ENCODE data around the gene SPATS2L. TPM values are rescaled to one million over a fixed set of nuclear protein-coding genes. Genes with fewer than 3 reads are reported as not detected.

The SPATS2L gene
- total RNA-seq, 1 experiment from 2014 or later: not detected

DNA sequence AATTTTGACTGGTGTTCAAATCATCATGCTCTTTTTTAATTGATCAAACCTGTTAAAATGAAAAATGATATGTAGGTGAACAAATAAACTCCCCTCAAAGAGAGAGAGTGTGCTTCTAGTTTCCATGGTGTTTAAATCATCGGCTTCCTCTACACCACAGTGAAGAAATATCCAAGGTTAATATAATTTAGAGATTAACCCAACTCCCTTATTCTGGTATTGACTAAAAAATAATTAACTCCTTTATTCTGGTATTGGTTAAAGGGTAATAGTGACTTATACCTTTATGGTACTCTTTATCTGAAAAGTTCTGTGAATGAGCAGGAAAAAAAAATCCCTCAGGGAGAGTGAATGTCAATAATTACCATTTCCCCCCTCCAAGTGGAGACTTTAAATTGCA, 93.1 kb downstream of the SPATS2L start:
- Histone ChIP-seq H3K9me3 (ENCODE audit: low read length) (no peaks in the 10 kb centered on the region), H3K27me3 (ENCODE audit: low read length) (no peaks in the 10 kb centered on the region), H4K20me1 (ENCODE audit: insufficient read depth, low read depth, low read length) (no peaks in the 10 kb centered on the region), H3K4me1 (ENCODE audit: low read length) (no peaks in the 10 kb centered on the region), H3K4me2 (ENCODE audit: low read depth, low read length, poor library complexity, severe bottlenecking) (no peak overlapping the region), H3K9me2 (replicated peaks; ENCODE audit: insufficient read depth, low read length) (no peaks in the 10 kb centered on the region), H3K27ac (ENCODE audit: low read length) (no peak overlapping the region), H3K79me2 (ENCODE audit: low read length) (no peaks in the 10 kb centered on the region), H2AFZ (ENCODE audit: low read length) (no peak overlapping the region), H3K4me3 (ENCODE audit: low read length) (no peak overlapping the region), H3K9ac (ENCODE audit: low read length) (no peak overlapping the region), H3K36me3 (ENCODE audit: insufficient read depth, low read length) (no peaks in the 10 kb centered on the region)
- no peak for DNase-seq

DNA sequence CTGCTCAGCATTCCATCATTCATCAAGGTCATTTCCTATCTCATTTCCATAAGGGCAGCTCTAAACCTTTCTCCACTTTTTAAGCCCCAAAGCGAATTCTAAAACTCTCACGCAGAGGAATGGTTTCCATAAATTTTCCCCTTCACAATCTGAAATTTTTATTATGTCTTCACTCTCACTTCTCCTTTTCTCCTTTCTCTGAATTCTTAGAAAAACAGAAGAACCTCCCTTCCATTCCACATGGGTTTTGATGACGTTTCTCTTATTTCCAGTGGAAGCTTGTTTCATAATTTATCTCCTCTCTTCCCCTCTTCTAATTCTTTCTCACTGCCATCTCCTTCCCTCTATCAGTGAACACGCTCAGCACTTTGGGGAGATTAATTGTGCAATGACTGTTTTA, 97.3 kb downstream of the SPATS2L start:
- H3K4me2 ChIP-seq (ENCODE audit: low read depth, low read length, poor library complexity, severe bottlenecking): no peak overlapping the region
- H3K79me2 ChIP-seq (ENCODE audit: low read length): no peaks in the 10 kb centered on the region

DNA sequence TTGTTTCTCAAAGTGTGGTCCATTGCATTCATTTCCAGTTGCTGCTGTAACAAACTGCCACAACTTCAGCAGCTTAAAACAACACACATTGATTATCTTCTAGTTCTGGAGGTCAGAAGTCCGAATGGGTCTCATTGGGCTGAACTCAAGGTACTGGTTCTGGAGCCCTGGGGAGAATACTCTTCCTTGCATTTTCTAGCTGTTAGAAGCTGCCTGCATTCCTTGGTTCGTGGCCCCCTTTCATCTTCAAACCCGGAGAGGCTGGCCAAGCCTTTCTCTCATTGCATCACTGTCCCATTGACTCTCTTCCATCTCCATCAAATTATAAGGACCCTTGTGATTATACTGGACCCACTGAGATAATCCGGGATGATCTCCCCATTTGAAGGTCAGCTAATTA, 98.1 kb downstream of the SPATS2L start:
- H3K4me2 ChIP-seq (ENCODE audit: low read depth, low read length, poor library complexity, severe bottlenecking): no peak overlapping the region
- no peak overlapping the region for H3K9ac ChIP-seq (ENCODE audit: low read length)
- no peak overlapping the region for H3K27ac ChIP-seq (ENCODE audit: low read length)
- no peaks in the 10 kb centered on the region for H3K27me3 ChIP-seq (ENCODE audit: low read length)
- no peak overlapping the region for H2AFZ ChIP-seq (ENCODE audit: low read length)
- no peaks in the 10 kb centered on the region for H3K36me3 ChIP-seq (ENCODE audit: insufficient read depth, low read length)
- H3K4me1 ChIP-seq (ENCODE audit: low read length): no peaks in the 10 kb centered on the region
- H3K79me2 ChIP-seq (ENCODE audit: low read length): no peaks in the 10 kb centered on the region
- no peaks in the 10 kb centered on the region for H3K9me2 ChIP-seq (replicated peaks; ENCODE audit: insufficient read depth, low read length)
- no peak for DNase-seq
- no peak overlapping the region for H3K4me3 ChIP-seq (ENCODE audit: low read length)
- no peaks in the 10 kb centered on the region for H4K20me1 ChIP-seq (ENCODE audit: insufficient read depth, low read depth, low read length)
- no peaks in the 10 kb centered on the region for H3K9me3 ChIP-seq (ENCODE audit: low read length)

More for the DNA sequence above, 97.3 kb downstream of the SPATS2L start:
- H3K9ac ChIP-seq (ENCODE audit: low read length): no peak overlapping the region
- no peaks in the 10 kb centered on the region for H3K9me3 ChIP-seq (ENCODE audit: low read length)
- no peaks in the 10 kb centered on the region for H3K9me2 ChIP-seq (replicated peaks; ENCODE audit: insufficient read depth, low read length)
- no peak overlapping the region for H2AFZ ChIP-seq (ENCODE audit: low read length)
- H3K4me3 ChIP-seq (ENCODE audit: low read length): no peak overlapping the region
- DNase-seq: no peak
- H3K36me3 ChIP-seq (ENCODE audit: insufficient read depth, low read length): no peaks in the 10 kb centered on the region
- no peaks in the 10 kb centered on the region for H4K20me1 ChIP-seq (ENCODE audit: insufficient read depth, low read depth, low read length)
- H3K27me3 ChIP-seq (ENCODE audit: low read length): no peaks in the 10 kb centered on the region
- H3K4me1 ChIP-seq (ENCODE audit: low read length): no peaks in the 10 kb centered on the region
- no peak overlapping the region for H3K27ac ChIP-seq (ENCODE audit: low read length)

DNA sequence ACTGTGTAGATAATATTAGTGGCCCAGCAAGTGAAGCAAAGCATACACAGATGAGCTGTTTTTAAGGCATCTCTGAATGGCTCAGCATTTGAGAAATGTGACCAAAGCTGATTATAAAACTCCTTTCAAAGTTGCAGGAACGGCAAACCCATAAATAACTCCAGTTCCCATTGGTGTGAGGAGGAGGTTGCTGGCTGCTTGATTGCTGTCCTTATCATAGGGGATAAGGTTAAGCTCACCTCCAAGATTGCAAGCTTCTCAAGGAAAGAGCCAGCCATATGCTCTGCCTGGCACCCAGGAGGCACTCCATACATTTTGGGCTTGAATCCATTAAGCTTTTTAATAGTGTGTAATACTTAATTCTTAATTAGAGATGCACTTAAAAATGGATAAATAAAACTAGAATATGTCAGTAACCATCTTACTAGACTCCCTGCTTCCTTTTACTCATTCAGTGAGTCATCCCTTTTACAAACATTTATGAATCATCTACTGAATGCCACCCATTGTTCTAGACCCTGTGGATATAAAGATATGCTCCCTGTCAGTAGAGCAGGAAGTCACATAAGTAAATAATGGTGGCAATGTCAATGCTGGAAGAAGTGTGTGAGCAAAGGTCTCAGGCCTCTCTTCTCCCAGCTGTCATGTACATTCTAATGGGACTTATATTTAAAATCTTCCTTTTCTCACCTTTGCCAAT, 99.3 kb downstream of the SPATS2L start:
- Histone ChIP-seq H3K4me1 (ENCODE audit: low read length) (no peaks in the 10 kb centered on the region), H3K9ac (ENCODE audit: low read length) (no peak overlapping the region), H2AFZ (ENCODE audit: low read length) (no peak overlapping the region), H3K9me2 (replicated peaks; ENCODE audit: insufficient read depth, low read length) (no peaks in the 10 kb centered on the region), H3K4me2 (ENCODE audit: low read depth, low read length, poor library complexity, severe bottlenecking) (no peak overlapping the region), H3K4me3 (ENCODE audit: low read length) (no peak overlapping the region), H3K9me3 (ENCODE audit: low read length) (no peaks in the 10 kb centered on the region), H3K79me2 (ENCODE audit: low read length) (no peaks in the 10 kb centered on the region), H3K36me3 (ENCODE audit: insufficient read depth, low read length) (no peaks in the 10 kb centered on the region), H4K20me1 (ENCODE audit: insufficient read depth, low read depth, low read length) (no peaks in the 10 kb centered on the region), H3K27me3 (ENCODE audit: low read length) (no peaks in the 10 kb centered on the region), H3K27ac (ENCODE audit: low read length) (no peak overlapping the region)
- DNase-seq: no peak

DNA sequence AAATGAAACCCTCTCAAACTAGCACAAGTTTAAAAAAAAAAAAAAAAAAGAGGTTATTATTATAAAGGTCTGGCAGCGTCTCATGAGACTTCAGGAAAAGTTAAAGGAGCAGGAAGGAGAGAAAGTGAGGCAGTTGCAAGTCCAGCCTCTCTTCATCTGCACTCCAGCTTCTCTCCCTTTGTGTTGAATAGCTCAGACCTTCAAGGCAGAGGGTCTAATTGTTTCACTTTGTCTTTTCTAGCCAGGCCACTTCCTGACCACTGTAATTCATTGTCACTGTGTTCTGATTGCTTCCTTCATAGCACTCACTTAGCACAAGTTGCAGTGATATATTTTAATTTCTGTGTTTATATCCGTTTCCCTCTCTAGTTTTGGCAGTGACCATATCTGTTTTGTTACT, 99.9 kb downstream of the SPATS2L start:
- no peaks in the 10 kb centered on the region for H3K9me2 ChIP-seq (replicated peaks; ENCODE audit: insufficient read depth, low read length)
- no peaks in the 10 kb centered on the region for H4K20me1 ChIP-seq (ENCODE audit: insufficient read depth, low read depth, low read length)
- H3K9ac ChIP-seq (ENCODE audit: low read length): no peak overlapping the region

DNA sequence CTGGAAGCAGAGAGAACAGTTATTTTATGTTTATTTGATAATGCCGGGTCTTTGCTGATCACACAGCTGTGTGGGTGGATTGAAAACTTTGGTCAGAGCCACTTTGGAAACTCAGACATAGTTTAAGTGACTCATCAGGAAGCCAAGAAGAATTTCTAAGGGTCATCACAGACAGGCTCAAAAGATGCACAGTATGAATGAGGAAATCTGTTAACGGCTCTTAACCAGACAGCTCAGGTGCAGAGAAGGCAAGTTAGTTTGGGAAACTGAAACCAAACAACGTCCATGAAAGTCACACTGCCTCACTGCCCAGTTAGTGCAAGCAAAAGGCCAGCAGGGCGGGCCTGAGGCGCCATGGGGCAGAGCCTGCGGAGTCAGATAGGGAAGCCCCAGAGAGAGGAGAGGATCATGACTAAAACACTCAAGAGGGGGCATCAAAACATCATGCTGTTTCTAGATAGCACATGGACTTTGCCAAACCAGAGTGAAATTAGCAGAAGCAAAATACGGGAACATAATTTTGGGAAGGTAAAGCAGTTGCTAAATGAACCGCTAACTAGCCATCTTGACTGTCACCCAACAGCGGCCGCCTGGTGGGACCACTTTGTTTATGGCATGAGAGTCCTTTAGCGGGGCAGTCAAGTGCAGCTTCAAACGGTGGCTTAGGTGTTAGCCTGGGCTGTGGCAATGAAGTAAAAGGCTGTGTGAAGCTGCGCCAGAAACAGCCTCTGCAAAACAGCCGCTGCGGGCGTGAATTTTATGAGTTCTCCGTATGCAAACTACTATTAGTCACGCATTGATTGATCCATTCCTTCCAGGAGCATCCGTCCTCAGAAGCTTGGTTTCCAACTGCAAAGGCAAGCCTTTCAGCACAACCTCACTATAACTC, 102.2 kb downstream of the SPATS2L start:
- no peak overlapping the region for H3K4me3 ChIP-seq (ENCODE audit: low read length)
- no peak overlapping the region for H3K27ac ChIP-seq (ENCODE audit: low read length)
- H3K36me3 ChIP-seq (ENCODE audit: insufficient read depth, low read length): no peaks in the 10 kb centered on the region
- H3K27me3 ChIP-seq (ENCODE audit: low read length): no peaks in the 10 kb centered on the region
- no peak for DNase-seq
- H3K79me2 ChIP-seq (ENCODE audit: low read length): no peaks in the 10 kb centered on the region
- no peak overlapping the region for H2AFZ ChIP-seq (ENCODE audit: low read length)
- no peak overlapping the region for H3K9ac ChIP-seq (ENCODE audit: low read length)
- H3K9me2 ChIP-seq (replicated peaks; ENCODE audit: insufficient read depth, low read length): no peaks in the 10 kb centered on the region
- H3K4me1 ChIP-seq (ENCODE audit: low read length): no peaks in the 10 kb centered on the region
- no peak overlapping the region for H3K4me2 ChIP-seq (ENCODE audit: low read depth, low read length, poor library complexity, severe bottlenecking)
- no peaks in the 10 kb centered on the region for H3K9me3 ChIP-seq (ENCODE audit: low read length)
- no peaks in the 10 kb centered on the region for H4K20me1 ChIP-seq (ENCODE audit: insufficient read depth, low read depth, low read length)

More for the DNA sequence above, 99.9 kb downstream of the SPATS2L start:
- Histone ChIP-seq H3K4me2 (ENCODE audit: low read depth, low read length, poor library complexity, severe bottlenecking) (no peak overlapping the region), H3K27ac (ENCODE audit: low read length) (no peak overlapping the region), H3K4me3 (ENCODE audit: low read length) (no peak overlapping the region), H3K4me1 (ENCODE audit: low read length) (no peaks in the 10 kb centered on the region), H3K79me2 (ENCODE audit: low read length) (no peaks in the 10 kb centered on the region), H3K9me3 (ENCODE audit: low read length) (no peaks in the 10 kb centered on the region), H3K27me3 (ENCODE audit: low read length) (no peaks in the 10 kb centered on the region), H3K36me3 (ENCODE audit: insufficient read depth, low read length) (no peaks in the 10 kb centered on the region), H2AFZ (ENCODE audit: low read length) (no peak overlapping the region)
- DNase-seq: no peak

DNA sequence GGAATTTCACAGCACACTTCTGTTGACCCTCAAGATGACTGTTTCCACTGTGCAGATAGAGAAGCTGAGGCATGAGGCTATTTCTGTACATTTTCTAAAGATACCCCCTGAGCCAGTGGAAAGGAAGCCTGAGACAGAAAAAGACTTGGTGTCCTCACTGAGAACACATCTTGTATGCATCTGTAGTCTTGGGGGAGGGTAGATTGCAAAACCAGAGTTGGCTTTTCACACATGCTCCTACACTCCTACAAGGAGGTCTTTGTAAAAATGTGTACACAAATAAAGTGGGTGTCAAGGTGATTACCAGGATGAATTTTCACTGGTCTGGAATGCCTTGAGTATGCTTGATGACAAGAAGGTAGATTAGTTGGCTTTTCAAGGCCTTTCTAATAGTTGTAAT, 105.3 kb downstream of the SPATS2L start:
- no peaks in the 10 kb centered on the region for H3K4me1 ChIP-seq (ENCODE audit: low read length)
- no peaks in the 10 kb centered on the region for H3K9me3 ChIP-seq (ENCODE audit: low read length)
- no peak overlapping the region for H3K9ac ChIP-seq (ENCODE audit: low read length)
- no peak overlapping the region for H2AFZ ChIP-seq (ENCODE audit: low read length)
- no peaks in the 10 kb centered on the region for H3K9me2 ChIP-seq (replicated peaks; ENCODE audit: insufficient read depth, low read length)
- H3K36me3 ChIP-seq (ENCODE audit: insufficient read depth, low read length): no peaks in the 10 kb centered on the region
- H4K20me1 ChIP-seq (ENCODE audit: insufficient read depth, low read depth, low read length): no peaks in the 10 kb centered on the region
- H3K27ac ChIP-seq (ENCODE audit: low read length): no peak overlapping the region
- no peak overlapping the region for H3K4me3 ChIP-seq (ENCODE audit: low read length)
- H3K79me2 ChIP-seq (ENCODE audit: low read length): no peaks in the 10 kb centered on the region
- no peak for DNase-seq
- no peak overlapping the region for H3K4me2 ChIP-seq (ENCODE audit: low read depth, low read length, poor library complexity, severe bottlenecking)
- no peaks in the 10 kb centered on the region for H3K27me3 ChIP-seq (ENCODE audit: low read length)

DNA sequence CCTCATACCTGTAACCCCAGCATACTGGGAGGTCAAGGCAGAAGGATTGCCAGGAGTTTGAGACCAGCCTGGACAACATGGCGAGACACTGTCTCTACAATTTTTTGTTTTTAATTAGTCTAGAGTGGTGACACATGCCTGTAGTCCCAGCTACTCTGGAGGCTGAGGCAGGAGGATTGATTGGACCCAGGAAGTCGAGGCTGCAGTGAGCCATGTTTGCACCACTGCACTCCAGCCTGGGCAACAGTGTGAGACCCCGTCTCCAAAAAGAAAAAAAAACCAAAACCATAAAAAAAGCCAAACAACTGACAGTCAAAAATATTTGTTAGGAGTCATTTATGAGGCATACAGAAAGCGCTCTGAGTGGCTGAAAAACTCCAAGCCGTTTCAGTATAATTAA, 107.9 kb downstream of the SPATS2L start:
- Histone ChIP-seq H3K9ac (ENCODE audit: low read length) (no peak overlapping the region), H4K20me1 (ENCODE audit: insufficient read depth, low read depth, low read length) (no peaks in the 10 kb centered on the region), H3K36me3 (ENCODE audit: insufficient read depth, low read length) (no peaks in the 10 kb centered on the region), H3K79me2 (ENCODE audit: low read length) (no peaks in the 10 kb centered on the region), H3K27me3 (ENCODE audit: low read length) (no peaks in the 10 kb centered on the region), H3K9me2 (replicated peaks; ENCODE audit: insufficient read depth, low read length) (no peaks in the 10 kb centered on the region), H3K9me3 (ENCODE audit: low read length) (no peaks in the 10 kb centered on the region), H3K27ac (ENCODE audit: low read length) (no peak overlapping the region), H3K4me3 (ENCODE audit: low read length) (no peak overlapping the region), H3K4me1 (ENCODE audit: low read length) (no peaks in the 10 kb centered on the region), H3K4me2 (ENCODE audit: low read depth, low read length, poor library complexity, severe bottlenecking) (no peak overlapping the region), H2AFZ (ENCODE audit: low read length) (no peak overlapping the region)
- no peak for DNase-seq
